Endometrial microvascular endothelial cells (primary cell): ENCODE data around the gene TMUB1. TPM values are rescaled to one million over a fixed set of nuclear protein-coding genes. Genes with fewer than 3 reads are reported as not detected.

Experiments
- in situ Hi-C: cut with HindIII; loops from 2 replicates; pipeline ENCODE4 v1.10.0; 2017; ENCODE audit warnings: low sequenced_read_pairs, low pct_unique_long_range_greater_than_20kb; ENCODE audit errors: inconsistent ontology term
- total RNA-seq: library from RNA; depleted of rRNA; stranded (reverse); fragments of >200 nt; gene quantifications from one replicate; pipeline ENCODE4 v1.2.3, GENCODE V29; 2015; ENCODE audit errors: inconsistent ontology term

Gene TMUB1
- total RNA-seq, result 40.5 TPM

- in situ Hi-C loops, result loop anchor here (10.0 kb wide), 1 partner anchor 82 kb away; the partner anchor contains the start of gene GBX1
Measured at GRCh38 chr7:151083071-151083823, at the start of gene TMUB1. Gene TMUB1 (minus strand): TSS chr7:151083493. CDS start chr7:151082563, 930 bp downstream.

GRCh38 chr7:151132461-151133205 is 49.3 kb upstream of the TMUB1 start:
- in situ Hi-C loops, result no loop called here

- in situ Hi-C loops, result no loop called here
Measured at GRCh38 chr7:151131592-151132293, 48.5 kb upstream of the TMUB1 start.

- in situ Hi-C loops, result no loop called here
Measured at GRCh38 chr7:151131224-151131591, 47.9 kb upstream of the TMUB1 start.

GRCh38 chr7:151130741-151131157 is 47.5 kb upstream of the TMUB1 start:
- in situ Hi-C loops, result no loop called here

GRCh38 chr7:151129960-151130591 is 46.8 kb upstream of the TMUB1 start:
- in situ Hi-C loops, result no loop called here

GRCh38 chr7:151129117-151129959 is 46.0 kb upstream of the TMUB1 start:
- in situ Hi-C loops, result no loop called here

- in situ Hi-C loops, result no loop called here
Measured at GRCh38 chr7:151128716-151129115, 45.4 kb upstream of the TMUB1 start.

GRCh38 chr7:151128144-151128543 is 44.9 kb upstream of the TMUB1 start:
- in situ Hi-C loops, result no loop called here

- in situ Hi-C loops, result no loop called here
Measured at GRCh38 chr7:151126491-151127137, 43.3 kb upstream of the TMUB1 start.

- in situ Hi-C loops, result no loop called here
Measured at GRCh38 chr7:151125846-151126481, 42.7 kb upstream of the TMUB1 start.

GRCh38 chr7:151125470-151125845 is 42.2 kb upstream of the TMUB1 start:
- in situ Hi-C loops, result no loop called here

GRCh38 chr7:151124899-151125399 is 41.7 kb upstream of the TMUB1 start:
- in situ Hi-C loops, result no loop called here

- in situ Hi-C loops, result no loop called here
Measured at GRCh38 chr7:151124481-151124880, 41.2 kb upstream of the TMUB1 start.

GRCh38 chr7:151123822-151124464 is 40.6 kb upstream of the TMUB1 start:
- in situ Hi-C loops, result no loop called here

GRCh38 chr7:151123158-151123821 is 40.0 kb upstream of the TMUB1 start:
- in situ Hi-C loops, result no loop called here
